Liver (tissue), 9 donors: ENCODE data around the gene FCHO2. TPM values are rescaled to one million over a fixed set of nuclear protein-coding genes. Genes with fewer than 3 reads are reported as not detected.
A peak's percentile ranks its signal among the peaks of the same experiment; 100 is the strongest.

Source experiments
- DNase-seq: peaks from one replicate; pipeline ENCODE4 v3.0.0-alpha.2; 2017; ENCODE audit warnings: low spot score
- H3K27ac ChIP-seq, 2 donors: one replicate each; pipeline ENCODE4 v1.7.0; 2013; ENCODE audit warnings: inconsistent platforms in 2 of 2, low read length in 2 of 2, control low read depth in 1 of 2, low read depth in 1 of 2, mild to moderate bottlenecking in 1 of 2
- H3K27me3 ChIP-seq, 4 donors: one replicate each; pipeline versions ENCODE4 v1.6.1 to v1.7.0; 2013; ENCODE audit warnings: low read length in 3 of 4, inconsistent platforms in 1 of 4, mild to moderate bottlenecking in 1 of 4, moderate library complexity in 1 of 4; ENCODE audit not compliant: control insufficient read depth in 4 of 4, insufficient read depth in 4 of 4
- H3K36me3 ChIP-seq, 4 donors: one replicate each; pipeline versions ENCODE4 v1.6.1 to v1.7.0; 2013; ENCODE audit warnings: low read length in 3 of 4, mild to moderate bottlenecking in 3 of 4, low read depth in 1 of 4, moderate library complexity in 1 of 4; ENCODE audit not compliant: control insufficient read depth in 4 of 4, insufficient read depth in 3 of 4
- H3K4me1 ChIP-seq, 4 donors: one replicate each; pipeline versions ENCODE4 v1.6.1 to v1.7.0; 2013; ENCODE audit warnings: low read length in 3 of 4, mild to moderate bottlenecking in 3 of 4, moderate library complexity in 1 of 4; ENCODE audit not compliant: control insufficient read depth in 4 of 4, insufficient read depth in 4 of 4
- H3K4me3 ChIP-seq, 3 donors: one replicate each; pipeline versions ENCODE4 v1.6.1 to v1.7.0; 2013; ENCODE audit warnings: low read length in 3 of 3, control low read depth in 1 of 3, low read depth in 1 of 3, mild to moderate bottlenecking in 1 of 3
- H3K9ac ChIP-seq, 2 donors: one replicate each; pipeline ENCODE4 v1.7.0; 2013; ENCODE audit warnings: low read length in 2 of 2, mild to moderate bottlenecking in 2 of 2, moderate library complexity in 2 of 2, control low read depth in 1 of 2, low read depth in 1 of 2
- H3K9me3 ChIP-seq, 4 donors: one replicate each; pipeline versions ENCODE4 v1.6.1 to v1.7.0; 2013; ENCODE audit warnings: low read length in 3 of 4; ENCODE audit not compliant: control insufficient read depth in 4 of 4
- ATF3 ChIP-seq: IDR thresholded peaks from 2 replicates; pipeline ENCODE4 v1.6.1; 2016; ENCODE audit warnings: antibody characterized with exemption
- CTCF ChIP-seq: fragments of 150-350 bp; IDR thresholded peaks from 2 replicates; pipeline ENCODE4 v1.5.1; 2017; ENCODE audit warnings: improper control_type of control experiment, low read depth, low read length; ENCODE audit not compliant: missing input control
- EGR1 ChIP-seq, 2 donors: IDR thresholded peaks; 2 replicates each; pipeline ENCODE4 v1.6.1; 2016 to 2018; ENCODE audit warnings: antibody characterized with exemption in 2 of 2, low read depth in 2 of 2
- FOXA1 ChIP-seq: IDR thresholded peaks from 2 replicates; pipeline ENCODE4 v1.6.1; 2016; ENCODE audit warnings: antibody characterized with exemption
- FOXA2 ChIP-seq: IDR thresholded peaks from 2 replicates; pipeline ENCODE4 v1.6.1; 2016; ENCODE audit warnings: antibody characterized with exemption
- GABPA ChIP-seq, 2 donors: IDR thresholded peaks in 1 of 2; conservative IDR thresholded peaks in 1 of 2; 2 replicates each; pipeline ENCODE4 v1.6.1; 2016; ENCODE audit warnings: antibody characterized with exemption in 2 of 2, mild to moderate bottlenecking in 1 of 2, moderate library complexity in 1 of 2
- HNF4A ChIP-seq, 2 donors: conservative IDR thresholded peaks; 2 replicates each; pipeline ENCODE4 v1.6.1; 2016; ENCODE audit warnings: antibody characterized with exemption in 2 of 2, mild to moderate bottlenecking in 2 of 2
- HNF4G ChIP-seq: IDR thresholded peaks from 2 replicates; pipeline ENCODE4 v1.6.1; 2016; ENCODE audit warnings: antibody characterized with exemption
- JUND ChIP-seq, 2 donors: IDR thresholded peaks; 2 replicates each; pipeline ENCODE4 v1.6.1; 2016; ENCODE audit warnings: antibody characterized with exemption in 2 of 2
- MAX ChIP-seq: IDR thresholded peaks from 2 replicates; pipeline ENCODE4 v1.6.1; 2016; ENCODE audit warnings: antibody characterized with exemption
- NR2F2 ChIP-seq: IDR thresholded peaks from 2 replicates; pipeline ENCODE4 v1.6.1; 2016; ENCODE audit warnings: antibody characterized with exemption
- RAD21 ChIP-seq, 2 donors: IDR thresholded peaks; 2 replicates each; pipeline ENCODE4 v1.6.1; 2016; ENCODE audit warnings: antibody characterized with exemption in 2 of 2, mild to moderate bottlenecking in 2 of 2
- REST ChIP-seq: IDR thresholded peaks from 2 replicates; pipeline ENCODE4 v1.6.1; 2016; ENCODE audit warnings: antibody characterized with exemption, mild to moderate bottlenecking
- RXRA ChIP-seq, 2 donors: IDR thresholded peaks; 2 replicates each; pipeline ENCODE4 v1.6.1; 2017 to 2018; ENCODE audit warnings: antibody characterized with exemption in 2 of 2, mild to moderate bottlenecking in 1 of 2
- SP1 ChIP-seq: IDR thresholded peaks from 2 replicates; pipeline ENCODE4 v1.6.1; 2018; ENCODE audit warnings: antibody characterized with exemption, mild to moderate bottlenecking
- TAF1 ChIP-seq: conservative IDR thresholded peaks from 2 replicates; pipeline ENCODE4 v1.6.1; 2016; ENCODE audit warnings: antibody characterized with exemption, mild to moderate bottlenecking
- YY1 ChIP-seq: IDR thresholded peaks from 2 replicates; pipeline ENCODE4 v1.6.1; 2016; ENCODE audit warnings: antibody characterized with exemption, mild to moderate bottlenecking
- ZBTB33 ChIP-seq: IDR thresholded peaks from 2 replicates; pipeline ENCODE4 v1.6.1; 2016; ENCODE audit warnings: antibody characterized with exemption
- WGBS: extraction: QIAGEN DNeasy Blood & Tissue Kit; methylation state at CpG from one replicate; pipeline ENCODE4 v1.1.7; 2013; 5-methylcytosine and 5-hydroxymethylcytosine counted together
- polyA plus RNA-seq, 2 donors: library from polyadenylated mRNA; stranded (reverse) in 1 of 2; unstranded in 1 of 2; fragments of 200-250 nt in 1 of 2; fragments of >200 nt in 1 of 2; fragmentation: Nextera tagmentation in 1 of 2; extraction: Ambion mirVana in 1 of 2; gene quantifications; one replicate each; pipeline versions ENCODE4 v1.2.1 to v1.2.3, GENCODE V29; 2013 to 2015
- total RNA-seq, 2 donors: library from RNA; depleted of rRNA; stranded (reverse); fragments of >200 nt; gene quantifications; one replicate each; pipeline ENCODE4 v1.2.3, GENCODE V29; 2014
- donor health status: healthy.
- donor health status: healthy.
- donor health status: healthy.
- donor health status: healthy.
- donor health status: healthy.

The FCHO2 gene
- total and polyA plus RNA-seq, 4 donors: 5.3 to 37.5 (median 9.3) TPM

- TF ChIP-seq RXRA (IDR thresholded peaks at IDR 0.05) (peak; percentile 99 to 100), ATF3 (no peak), TAF1 (peak; percentile 73), JUND (IDR thresholded peaks at IDR 0.05) (peak in 1 of 2 donors; percentile 76), CTCF (no peak), NR2F2 (peak; percentile 38), FOXA2 (peak; percentile 71), HNF4G (no peak), HNF4A (conservative IDR thresholded peaks at IDR 0.05) (peak; percentile 79 to 91), SP1 (peak; percentile 96), YY1 (peak; percentile 87), ZBTB33 (peak; percentile 79), REST (peak; percentile 88), GABPA (IDR thresholded peaks at IDR 0.05 in 1 of 2, conservative IDR thresholded peaks at IDR 0.05 in 1 of 2) (peak in 1 of 2 donors; percentile 65), RAD21 (IDR thresholded peaks at IDR 0.05) (peak in 1 of 2 donors; percentile 37), FOXA1 (peak; percentile 60), MAX (peak; percentile 87), EGR1 (IDR thresholded peaks at IDR 0.05; ENCODE audit: low read depth in 2 of 2) (peak in 1 of 2 donors; percentile 86)
- Histone ChIP-seq H3K9ac (peak overlapping the region; percentile 64 to 87), H3K27ac (peak overlapping the region; percentile 95 to 97), H3K4me1 (peaks cover 0 to 25% (median 12%) of the 10 kb centered on the region in 4 donors), H3K27me3 (no peaks in the 10 kb centered on the region), H3K36me3 (no peaks in the 10 kb centered on the region), H3K4me3 (peak overlapping the region; percentile 33 to 69 (median 51)), H3K9me3 (no peaks in the 10 kb centered on the region)
- DNase-seq: no peak
- WGBS: 9% methylated on average over 40 of the region's 40 CpGs
Observed at GRCh38 chr5:73119451-73120157, 163.8 kb downstream of the FCHO2 start.
